ENCODE measurements around the gene IQGAP2. TPM values are rescaled to one million over a fixed set of nuclear protein-coding genes. Genes with fewer than 3 reads are reported as not detected.

Gene IQGAP2
- total RNA-seq, 4 donors from 2014 or later = 46.8 to 121 (median 97.0) TPM

- no peaks in the 10 kb centered on the region for H3K9me3 ChIP-seq
- TF ChIP-seq POLR2A (IDR thresholded peaks at IDR 0.05) (no peak), CTCF (IDR thresholded peaks at IDR 0.05) (no peak), EP300 (IDR thresholded peaks at IDR 0.05; ENCODE audit: low read depth) (no peak), POLR2AphosphoS5 (IDR thresholded peaks at IDR 0.05) (no peak)
- no peaks in the 10 kb centered on the region for H3K27me3 ChIP-seq
- WGBS, 2 donors (ENCODE audit: low coverage in 1 of 2) = 95 to 100% methylated on average over 2 to 6 of the region's 6 CpGs
- H3K4me1 ChIP-seq = peaks cover 0 to 28% (median 13%) of the 10 kb centered on the region in 4 donors
- no peak overlapping the region for H3K27ac ChIP-seq
- H3K36me3 ChIP-seq = no peaks in the 10 kb centered on the region
- in situ Hi-C loops (cut with MboI; ENCODE audit: low pct_ligation_motif_present in 1 of 4, low pct_unique_long_range_greater_than_20kb in 1 of 4, low sequenced_read_pairs in 3 of 4) (no loop called here), intact Hi-C loops (cut with DNase I; ENCODE audit: low total_unique reads) (no loop called here)
- H3K4me3 ChIP-seq = no peak overlapping the region
- no peak for DNase-seq
These were observed 85.9 kb downstream of the IQGAP2 start for GRCh38 chr5:76488969-76489368.

DNA sequence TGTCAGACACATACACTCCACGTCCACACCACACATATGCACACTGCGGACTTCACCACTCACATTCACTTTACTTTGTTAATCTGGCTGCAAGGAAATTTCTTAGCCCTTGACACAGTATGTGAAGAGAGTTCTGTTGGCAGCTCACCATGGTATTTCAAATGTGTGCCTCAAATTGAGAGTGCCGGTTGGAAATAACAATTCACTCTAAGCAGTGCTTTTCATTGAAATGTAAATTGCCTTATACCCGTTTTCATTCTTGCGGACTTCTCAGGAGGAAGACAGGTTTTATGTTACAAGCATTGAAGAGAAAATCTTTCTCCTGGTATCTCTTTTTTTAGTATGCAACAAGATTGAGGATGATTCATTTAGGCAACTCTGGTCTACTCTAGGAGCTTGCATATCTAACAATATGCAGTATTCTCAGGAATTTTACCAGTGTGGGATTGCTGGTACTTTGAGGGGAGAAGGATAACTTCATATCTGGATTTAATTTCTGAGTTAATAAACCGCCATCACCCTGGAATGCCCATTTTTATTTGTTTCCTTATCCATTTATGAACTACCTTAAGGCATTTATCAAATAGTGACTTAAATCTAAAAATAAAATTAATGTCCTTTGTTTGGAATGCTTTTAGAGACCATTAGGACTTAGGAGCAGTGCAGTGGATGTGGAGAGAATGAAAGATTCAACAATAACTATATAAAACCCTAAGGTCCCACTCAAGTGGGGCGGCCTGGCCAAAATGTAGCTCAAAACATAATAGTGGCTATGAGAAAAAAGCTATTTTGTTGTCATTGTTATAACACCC is 87.0 kb downstream of the IQGAP2 start:
- in situ Hi-C loops (cut with MboI; ENCODE audit: low pct_ligation_motif_present in 1 of 4, low pct_unique_long_range_greater_than_20kb in 1 of 4, low sequenced_read_pairs in 3 of 4) = no loop called here
- Histone ChIP-seq H3K27ac (peak overlapping the region in 2 of 4 donors; percentile 21 to 22), H3K36me3 (no peaks in the 10 kb centered on the region), H3K27me3 (no peaks in the 10 kb centered on the region), H3K9me3 (no peaks in the 10 kb centered on the region), H3K4me3 (no peak overlapping the region), H3K4me1 (peaks cover 0 to 20% (median 11%) of the 10 kb centered on the region in 4 donors)
- TF ChIP-seq EP300 (IDR thresholded peaks at IDR 0.05; ENCODE audit: low read depth) = no peak
- no peak for TF ChIP-seq POLR2AphosphoS5 (IDR thresholded peaks at IDR 0.05)
- TF ChIP-seq CTCF (IDR thresholded peaks at IDR 0.05) = no peak
- no peak for TF ChIP-seq POLR2A (IDR thresholded peaks at IDR 0.05)
- WGBS, 2 donors (ENCODE audit: low coverage in 1 of 2) = 69 to 85% methylated on average over 7 of the region's 7 CpGs
- no peak for DNase-seq
- intact Hi-C loops (cut with DNase I; ENCODE audit: low total_unique reads) = no loop called here

DNA sequence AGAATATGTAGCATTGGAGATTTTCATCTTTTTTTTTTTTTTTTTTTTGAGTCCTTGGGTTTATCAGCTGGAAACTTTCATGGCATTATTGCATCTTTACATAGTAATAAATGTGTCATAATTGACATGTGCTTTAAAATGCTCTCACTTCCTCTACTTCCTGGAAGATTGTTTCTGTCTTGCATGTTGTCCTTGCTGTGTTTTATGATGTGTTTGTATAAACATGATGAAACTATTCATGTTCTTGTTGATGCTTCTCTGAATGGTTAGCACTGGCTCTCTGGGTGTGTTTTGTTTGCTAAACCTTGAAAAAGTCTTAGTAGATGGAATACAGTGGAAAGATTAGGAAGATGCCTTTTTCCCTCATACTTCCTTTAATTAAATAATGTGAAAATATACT is 87.9 kb downstream of the IQGAP2 start:
- in situ Hi-C loops (cut with MboI; ENCODE audit: low pct_ligation_motif_present in 1 of 4, low pct_unique_long_range_greater_than_20kb in 1 of 4, low sequenced_read_pairs in 3 of 4) (no loop called here), intact Hi-C loops (cut with DNase I; ENCODE audit: low total_unique reads) (no loop called here)
- Histone ChIP-seq H3K27me3 (no peaks in the 10 kb centered on the region), H3K27ac (peak overlapping the region in 2 of 4 donors; percentile 33 to 39), H3K36me3 (no peaks in the 10 kb centered on the region), H3K4me1 (peaks cover 0 to 20% (median 11%) of the 10 kb centered on the region in 4 donors), H3K4me3 (no peak overlapping the region), H3K9me3 (no peaks in the 10 kb centered on the region)
- DNase-seq = no peak
- TF ChIP-seq CTCF (IDR thresholded peaks at IDR 0.05) = no peak
- TF ChIP-seq POLR2AphosphoS5 (IDR thresholded peaks at IDR 0.05) = peak in 1 of 3 donors; percentile 46
- no peak for TF ChIP-seq EP300 (IDR thresholded peaks at IDR 0.05; ENCODE audit: low read depth)
- TF ChIP-seq POLR2A (IDR thresholded peaks at IDR 0.05) = no peak

DNA sequence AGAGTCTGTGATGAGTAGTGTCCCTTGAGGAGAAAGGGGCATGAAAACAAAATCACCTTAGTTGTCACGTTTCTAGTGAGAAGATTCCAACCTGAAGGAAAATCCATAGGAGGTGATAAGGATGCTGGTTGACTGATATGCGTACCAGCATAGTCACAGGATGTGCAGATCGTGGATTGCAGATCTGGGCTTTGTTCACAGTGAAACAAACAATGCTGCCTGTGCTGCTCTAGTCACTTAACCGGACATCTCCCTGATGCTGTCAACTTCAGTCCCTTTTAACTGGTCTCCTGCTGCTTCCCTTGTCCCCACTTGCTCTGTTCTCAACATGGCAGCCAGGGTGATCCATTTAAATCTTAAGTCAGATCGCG is 89.7 kb downstream of the IQGAP2 start:
- intact Hi-C loops (cut with DNase I; ENCODE audit: low total_unique reads) (no loop called here), in situ Hi-C loops (cut with MboI; ENCODE audit: low pct_ligation_motif_present in 1 of 4, low pct_unique_long_range_greater_than_20kb in 1 of 4, low sequenced_read_pairs in 3 of 4) (no loop called here)
- Histone ChIP-seq H3K9me3 (no peaks in the 10 kb centered on the region), H3K4me1 (peaks cover 3 to 27% (median 11%) of the 10 kb centered on the region in 4 donors), H3K4me3 (no peak overlapping the region), H3K27ac (no peak overlapping the region), H3K36me3 (no peaks in the 10 kb centered on the region), H3K27me3 (no peaks in the 10 kb centered on the region)
- DNase-seq = no peak
- WGBS, 2 donors (ENCODE audit: low coverage in 1 of 2) = 43 to 89% methylated on average over 1 to 6 of the region's 6 CpGs
- no peak for TF ChIP-seq EP300 (IDR thresholded peaks at IDR 0.05; ENCODE audit: low read depth)

Data from transverse colon (tissue), 4 donors.